Tibial artery (tissue), 4 donors: ENCODE results near the gene CD63.

Experiments used
- DNase-seq, 2 donors: peaks; one replicate each; pipeline ENCODE4 v3.0.0-alpha.2; 2019
- H3K27ac ChIP-seq, 2 donors: fragments of 200-600 bp; sonication (generic) in 1 of 2; 1 replicate in 1 of 2; 2 replicates in 1 of 2; pipeline ENCODE4 v1.5.1; 2018 to 2019; ENCODE audit warnings: mild to moderate bottlenecking in 1 of 2
- H3K27me3 ChIP-seq, 2 donors: fragments of 200-600 bp; sonication (generic) in 1 of 2; one replicate each; pipeline versions ENCODE4 v1.5.1 to v1.6.0; 2016 to 2019
- H3K36me3 ChIP-seq, 3 donors: fragments of 200-600 bp; sonication (generic) in 2 of 3; one replicate each; pipeline ENCODE4 v1.5.1; 2016 to 2019; ENCODE audit warnings: mild to moderate bottlenecking in 2 of 3
- H3K4me1 ChIP-seq, 4 donors: fragments of 200-600 bp; sonication (generic) in 2 of 4; 1 replicate in 3 of 4; 2 replicates in 1 of 4; pipeline ENCODE4 v1.5.1; 2016 to 2019
- H3K4me3 ChIP-seq, 2 donors: fragments of 200-600 bp; sonication (generic) in 1 of 2; 1 replicate in 1 of 2; 2 replicates in 1 of 2; pipeline ENCODE4 v1.5.1; 2018 to 2019; ENCODE audit warnings: mild to moderate bottlenecking in 2 of 2
- H3K9me3 ChIP-seq, 3 donors: fragments of 200-600 bp; sonication (generic) in 1 of 3; one replicate each; pipeline ENCODE4 v1.5.1; 2016 to 2019
- intact Hi-C: fragments of 100-400 bp; cut with DNase I; formaldehyde crosslinking; loops from one replicate; pipeline ENCODE4 v1.15.0; 2023; ENCODE audit warnings: low total_unique reads
- TF ChIP-seq, protein P1 (sequence below), 2 experiments: fragments of 200-600 bp in 1 of 2; fragments of 450-650 bp in 1 of 2; IDR thresholded peaks; one replicate each; pipeline ENCODE4 v1.5.1; 2017 to 2019; ENCODE audit warnings: antibody characterized with exemption in 2 of 2, mild to moderate bottlenecking in 1 of 2, moderate library complexity in 1 of 2

CD63 gene

DNA sequence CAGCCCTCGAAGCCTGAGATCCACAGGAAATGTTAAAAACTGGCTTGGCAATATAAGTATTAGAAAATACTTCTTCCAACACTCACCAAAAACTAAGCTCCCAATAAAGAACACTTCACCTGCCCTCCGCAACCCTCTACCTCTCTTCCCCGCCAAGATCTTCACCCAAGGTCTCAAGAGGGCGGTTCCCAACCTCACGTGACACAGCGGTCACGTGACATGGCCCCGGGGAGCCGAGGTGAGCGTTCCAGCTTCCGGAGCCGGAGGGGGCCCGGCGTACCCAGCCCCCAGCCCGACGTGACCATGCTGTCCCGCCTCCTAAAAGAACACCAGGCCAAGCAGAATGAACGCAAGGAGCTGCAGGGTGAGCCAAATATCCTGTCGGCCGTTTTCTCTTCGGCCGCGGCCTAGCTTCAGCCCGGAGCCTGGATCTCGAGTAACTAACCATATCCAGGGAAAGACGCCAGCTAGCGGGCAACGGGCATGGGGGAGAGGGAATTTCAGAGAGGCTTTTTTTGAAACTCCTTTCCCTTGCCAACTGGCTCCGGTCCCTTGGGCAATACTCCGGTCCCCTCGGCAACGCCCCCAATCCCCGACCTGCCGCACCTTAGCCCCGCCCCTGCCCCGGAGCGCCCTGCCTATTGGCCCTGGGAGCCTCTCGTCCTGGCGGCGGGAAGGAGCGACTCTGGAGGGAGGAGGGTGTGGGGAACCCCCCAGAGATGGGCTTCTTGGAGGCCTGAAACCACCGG, 12.8 kb downstream of the CD63 start, which contains the start of gene BLOC1S1:
Gene BLOC1S1 (plus strand): TSS at position 214 of the 749 bp plus-strand sequence. CDS start 6 bp downstream, at position 220.
- TF ChIP-seq, protein P1, sequence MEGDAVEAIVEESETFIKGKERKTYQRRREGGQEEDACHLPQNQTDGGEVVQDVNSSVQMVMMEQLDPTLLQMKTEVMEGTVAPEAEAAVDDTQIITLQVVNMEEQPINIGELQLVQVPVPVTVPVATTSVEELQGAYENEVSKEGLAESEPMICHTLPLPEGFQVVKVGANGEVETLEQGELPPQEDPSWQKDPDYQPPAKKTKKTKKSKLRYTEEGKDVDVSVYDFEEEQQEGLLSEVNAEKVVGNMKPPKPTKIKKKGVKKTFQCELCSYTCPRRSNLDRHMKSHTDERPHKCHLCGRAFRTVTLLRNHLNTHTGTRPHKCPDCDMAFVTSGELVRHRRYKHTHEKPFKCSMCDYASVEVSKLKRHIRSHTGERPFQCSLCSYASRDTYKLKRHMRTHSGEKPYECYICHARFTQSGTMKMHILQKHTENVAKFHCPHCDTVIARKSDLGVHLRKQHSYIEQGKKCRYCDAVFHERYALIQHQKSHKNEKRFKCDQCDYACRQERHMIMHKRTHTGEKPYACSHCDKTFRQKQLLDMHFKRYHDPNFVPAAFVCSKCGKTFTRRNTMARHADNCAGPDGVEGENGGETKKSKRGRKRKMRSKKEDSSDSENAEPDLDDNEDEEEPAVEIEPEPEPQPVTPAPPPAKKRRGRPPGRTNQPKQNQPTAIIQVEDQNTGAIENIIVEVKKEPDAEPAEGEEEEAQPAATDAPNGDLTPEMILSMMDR (IDR thresholded peaks at IDR 0.05): peak in 1 of 2 experiments; percentile 17
- no peaks in the 10 kb centered on the region for H3K27me3 ChIP-seq
- peaks cover under 1 to 92% (median 75%) of the 10 kb centered on the region in 4 donors for H3K4me1 ChIP-seq
- no peaks in the 10 kb centered on the region for H3K36me3 ChIP-seq
- peak within 1 kb of the TSS; percentile 62 to 63 for H3K4me3 ChIP-seq
- intact Hi-C loops: no loop called here
- peak within 1 kb of the TSS; percentile 96 to 98 for H3K27ac ChIP-seq
- no peaks in the 10 kb centered on the region for H3K9me3 ChIP-seq
- DNase-seq: peak; percentile 93 to 97

DNA sequence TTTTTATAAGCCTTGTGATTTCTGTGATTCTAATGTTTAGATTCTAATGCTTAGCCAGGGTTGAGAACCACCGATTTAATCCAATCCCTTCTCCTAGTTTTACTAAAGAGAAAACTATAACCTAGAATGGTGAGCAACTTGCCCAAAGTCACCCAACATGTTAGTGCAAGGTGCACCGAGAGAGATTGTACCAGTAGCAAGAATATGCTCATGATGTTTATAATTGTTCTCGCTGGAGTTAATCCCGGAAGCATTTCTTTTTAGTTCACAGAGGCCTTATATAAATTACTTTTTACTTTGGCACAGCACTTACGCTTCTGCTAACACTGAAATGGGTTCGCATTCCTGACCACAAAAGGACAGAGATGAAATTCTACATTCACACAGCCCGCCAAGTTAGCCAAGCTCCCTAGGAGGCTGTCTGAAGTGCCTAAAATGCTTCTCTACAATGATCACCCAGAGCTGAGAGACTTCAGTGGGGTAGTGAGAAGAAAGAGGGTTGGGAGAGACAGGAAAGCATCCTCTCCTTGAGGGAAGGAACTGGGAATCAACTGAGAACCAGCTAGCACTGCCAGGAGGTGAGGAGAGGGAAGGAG, 13.5 kb downstream of the CD63 start:
- H3K4me1 ChIP-seq: peaks cover 0 to 92% (median 70%) of the 10 kb centered on the region in 4 donors
- H3K36me3 ChIP-seq: no peaks in the 10 kb centered on the region
- no peak for DNase-seq
- intact Hi-C loops: no loop called here
- no peaks in the 10 kb centered on the region for H3K27me3 ChIP-seq
- H3K27ac ChIP-seq: peak overlapping the region; percentile 96 to 98
- peak overlapping the region; percentile 62 to 63 for H3K4me3 ChIP-seq
- no peaks in the 10 kb centered on the region for H3K9me3 ChIP-seq
- TF ChIP-seq, protein P1 (IDR thresholded peaks at IDR 0.05): no peak

DNA sequence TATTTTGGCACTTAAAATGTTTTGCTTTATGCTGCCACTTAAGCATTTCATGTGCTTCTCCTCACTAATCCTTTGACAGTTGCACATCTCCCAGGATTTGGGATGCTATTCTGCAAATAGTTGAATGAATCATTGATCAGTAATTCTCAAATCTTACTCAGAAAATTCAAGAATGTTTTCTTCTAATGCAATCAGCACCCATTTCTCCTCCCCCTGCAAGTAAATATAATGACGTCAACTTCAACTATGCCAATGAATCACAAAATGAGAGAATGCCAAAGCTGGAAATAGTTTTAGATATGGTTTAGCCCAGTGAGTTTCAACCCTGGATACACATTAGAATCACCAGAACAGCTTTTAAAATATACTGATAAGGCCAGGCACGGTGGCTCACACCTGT, 15.1 kb downstream of the CD63 start:
- intact Hi-C loops: no loop called here
- H3K4me1 ChIP-seq: peaks cover 0 to 92% (median 66%) of the 10 kb centered on the region in 4 donors
- no peak overlapping the region for H3K4me3 ChIP-seq
- DNase-seq: no peak
- no peaks in the 10 kb centered on the region for H3K9me3 ChIP-seq
- TF ChIP-seq, protein P1 (IDR thresholded peaks at IDR 0.05): no peak
- peak overlapping the region; percentile 96 to 98 for H3K27ac ChIP-seq
- H3K36me3 ChIP-seq: no peaks in the 10 kb centered on the region
- no peaks in the 10 kb centered on the region for H3K27me3 ChIP-seq

DNA sequence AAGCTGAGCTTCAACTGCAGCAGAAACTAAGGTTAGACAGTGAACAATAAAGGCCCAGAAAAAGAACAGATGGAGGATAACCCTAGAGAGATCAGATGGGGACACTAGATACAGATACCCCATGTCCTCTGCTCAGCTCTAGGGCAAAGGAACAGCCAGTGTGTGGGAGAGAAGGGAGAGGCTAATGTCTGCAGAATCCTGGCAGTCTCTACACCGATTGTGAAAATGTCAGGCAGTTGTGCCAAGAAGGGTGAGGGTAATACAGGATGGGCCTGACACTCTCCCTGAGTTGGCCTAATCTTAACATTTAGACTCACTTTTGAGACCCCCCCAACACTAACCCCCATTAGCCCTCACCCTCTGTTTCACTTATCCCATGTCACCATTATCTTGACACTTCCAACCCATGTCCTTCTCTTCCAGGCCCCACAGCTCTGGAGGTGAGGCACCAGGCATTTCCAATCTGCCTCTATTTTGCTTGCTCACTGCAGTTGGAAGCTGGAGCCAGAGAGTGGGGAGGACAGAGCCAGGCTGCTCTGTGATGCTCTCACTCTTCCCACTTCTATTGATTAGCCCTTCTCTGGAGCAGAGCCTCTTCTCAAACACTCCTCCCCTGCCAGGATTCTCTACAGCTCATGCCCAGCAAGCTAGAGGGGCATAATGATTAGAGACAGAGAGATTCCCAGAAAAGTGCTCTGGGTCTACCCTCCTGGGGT, 16.0 kb downstream of the CD63 start:
- TF ChIP-seq, protein P1 (IDR thresholded peaks at IDR 0.05): no peak
- DNase-seq: no peak
- Histone ChIP-seq H3K9me3 (no peaks in the 10 kb centered on the region), H3K27me3 (no peaks in the 10 kb centered on the region), H3K4me3 (peak overlapping the region; percentile 94 to 96), H3K27ac (peak overlapping the region; percentile 96 to 98), H3K4me1 (peaks cover 0 to 92% (median 62%) of the 10 kb centered on the region in 4 donors), H3K36me3 (no peaks in the 10 kb centered on the region)
- intact Hi-C loops: no loop called here

DNA sequence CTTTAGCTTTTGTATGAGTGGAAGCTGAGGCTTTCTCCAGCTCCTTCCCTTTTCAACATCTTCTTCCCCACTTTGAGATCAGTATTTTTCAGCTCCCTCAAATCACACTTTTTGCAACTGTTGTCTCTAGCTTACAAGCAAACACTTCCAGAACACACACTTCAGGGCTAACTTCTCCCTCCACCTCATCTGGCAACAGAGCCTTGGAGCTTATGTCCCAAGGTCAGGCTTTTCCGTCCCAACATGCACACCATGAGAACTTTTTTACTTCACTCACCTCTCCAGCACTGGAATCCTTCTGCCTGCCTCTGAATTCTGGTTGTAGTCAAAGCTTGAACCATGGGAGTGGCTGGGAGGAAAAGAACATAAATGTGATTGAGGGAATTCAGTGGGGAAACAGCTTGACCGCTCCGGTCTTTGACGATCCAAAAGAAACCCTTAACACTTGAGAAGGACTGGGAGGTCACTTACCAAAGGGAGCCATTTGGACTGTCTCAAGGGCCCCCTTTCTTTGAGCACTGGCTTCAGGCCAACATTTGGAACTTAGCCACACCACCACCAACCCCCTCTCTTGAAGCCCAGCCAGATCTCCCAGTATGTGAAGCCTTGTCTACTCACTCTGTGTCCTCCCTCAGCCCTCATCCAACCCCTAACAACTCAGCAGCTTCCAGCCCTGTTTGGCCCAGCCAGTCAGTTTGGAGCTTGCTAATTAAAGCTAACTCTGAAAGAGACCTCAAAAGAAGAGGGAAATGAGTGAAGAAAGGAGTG, 16.8 kb downstream of the CD63 start:
- Histone ChIP-seq H3K36me3 (no peaks in the 10 kb centered on the region), H3K4me1 (peaks cover 0 to 83% (median 53%) of the 10 kb centered on the region in 4 donors), H3K9me3 (no peaks in the 10 kb centered on the region), H3K4me3 (peak overlapping the region; percentile 94 to 96), H3K27me3 (no peaks in the 10 kb centered on the region), H3K27ac (peak overlapping the region; percentile 96 to 98)
- TF ChIP-seq, protein P1 (IDR thresholded peaks at IDR 0.05): no peak
- no peak for DNase-seq
- intact Hi-C loops: no loop called here
